Transverse colon (tissue), 4 donors: ENCODE results near the gene LPAR1. TPM values are rescaled to one million over a fixed set of nuclear protein-coding genes. Genes with fewer than 3 reads are reported as not detected.
A peak's percentile ranks its signal among the peaks of the same experiment; 100 is the strongest.

Experiments used
- DNase-seq: peaks from one replicate; pipeline ENCODE4 v3.0.0-alpha.2; 2019
- H3K27ac ChIP-seq, 4 donors: fragments of 200-600 bp; sonication (generic); 2 replicates each; pipeline ENCODE4 v1.5.1; 2016 to 2018; ENCODE audit warnings: inconsistent platforms in 4 of 4
- H3K27me3 ChIP-seq: fragments of 200-600 bp; sonication (generic); 2 replicates; pipeline ENCODE4 v1.5.1; 2017; ENCODE audit warnings: inconsistent platforms
- H3K36me3 ChIP-seq, 4 donors: fragments of 200-600 bp; sonication (generic); 2 replicates each; pipeline ENCODE4 v1.5.1; 2017 to 2019; ENCODE audit warnings: inconsistent platforms in 4 of 4
- H3K4me1 ChIP-seq, 4 donors: fragments of 200-600 bp; sonication (generic); 2 replicates each; pipeline ENCODE4 v1.5.1; 2017 to 2020; ENCODE audit warnings: inconsistent platforms in 4 of 4
- H3K4me3 ChIP-seq, 4 donors: fragments of 200-600 bp; sonication (generic); 1 replicate in 1 of 4; 2 replicates in 3 of 4; pipeline versions ENCODE4 v1.5.1 to v1.6.1; 2017 to 2019; ENCODE audit warnings: inconsistent platforms in 4 of 4
- H3K9me3 ChIP-seq, 2 donors: fragments of 200-600 bp; sonication (generic); 2 replicates each; pipeline ENCODE4 v1.5.1; 2017 to 2019; ENCODE audit warnings: inconsistent platforms in 2 of 2
- CTCF ChIP-seq, 5 experiments: fragments of 200-600 bp in 3 of 5; fragments of 450-650 bp in 2 of 5; sonication (generic) in 3 of 5; IDR thresholded peaks; 1 replicate in 2 of 5; 2 replicates in 3 of 5; pipeline ENCODE4 v1.5.1; 2016 to 2017; ENCODE audit warnings: antibody characterized with exemption in 5 of 5, inconsistent platforms in 3 of 5, mild to moderate bottlenecking in 2 of 5, moderate library complexity in 1 of 5
- EP300 ChIP-seq: sonication (generic); formaldehyde crosslinking; IDR thresholded peaks from one replicate; pipeline ENCODE4 v1.6.1; 2017; ENCODE audit warnings: antibody characterized with exemption, low read depth
- POLR2A ChIP-seq: fragments of 450-650 bp; IDR thresholded peaks from one replicate; pipeline ENCODE4 v1.6.1; 2016; ENCODE audit warnings: antibody characterized with exemption, mild to moderate bottlenecking, moderate library complexity
- POLR2AphosphoS5 ChIP-seq, 3 donors: sonication (generic); formaldehyde crosslinking; IDR thresholded peaks; one replicate each; pipeline ENCODE4 v1.6.1; 2016; ENCODE audit warnings: antibody characterized with exemption in 3 of 3
- WGBS, 2 donors: methylation state at CpG; one replicate each; pipeline ENCODE4 v1.1.5; 2018; ENCODE audit warnings: low coverage in 1 of 2; 5-methylcytosine and 5-hydroxymethylcytosine counted together
- in situ Hi-C, 4 donors: fragments of 200-750 bp; cut with MboI; loops; one replicate each; pipeline versions ENCODE4 v1.15.0 to v1.15.1; 2017; ENCODE audit warnings: low sequenced_read_pairs in 3 of 4, low pct_ligation_motif_present in 1 of 4, low pct_unique_long_range_greater_than_20kb in 1 of 4
- intact Hi-C: fragments of 100-400 bp; cut with DNase I; formaldehyde crosslinking; loops from one replicate; pipeline ENCODE4 v1.15.1; 2023; ENCODE audit warnings: low total_unique reads
- total RNA-seq, 4 donors: library from RNA; depleted of rRNA; stranded (reverse); fragments of >200 nt; gene quantifications; one replicate each; pipeline ENCODE4 v1.1.0, GENCODE V29; 2016

Gene LPAR1
- total RNA-seq, 4 donors from 2014 or later, result 27.1 to 34.4 (median 28.7) TPM

DNA sequence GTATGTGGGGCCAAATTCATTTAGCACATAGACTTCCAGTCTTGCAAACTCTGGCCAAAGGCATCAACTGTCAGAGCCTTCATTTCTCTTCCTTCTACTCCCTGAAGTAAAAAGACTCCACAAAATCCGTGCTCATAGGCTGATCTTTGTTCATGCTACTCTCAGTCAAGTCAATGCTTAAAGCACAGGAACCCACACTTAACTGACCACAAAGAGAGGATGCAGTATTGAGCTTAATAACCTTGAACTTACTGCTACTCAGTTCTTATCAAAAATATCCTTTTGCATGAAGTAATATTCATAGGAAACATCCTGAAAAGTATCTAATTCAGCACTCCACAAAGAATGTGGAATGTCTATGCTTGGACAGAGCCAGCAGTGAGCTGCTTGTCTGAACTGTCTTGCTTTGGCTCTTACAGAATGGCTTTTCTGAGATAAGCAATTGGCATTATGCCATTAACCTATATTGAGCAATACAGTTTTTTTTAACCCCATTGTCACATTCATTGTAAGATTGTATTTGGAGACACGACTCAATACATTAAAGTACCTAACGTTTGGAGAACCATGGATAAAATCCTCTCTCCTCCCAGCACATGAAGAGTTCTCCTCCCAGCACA lies 21.7 kb downstream of the LPAR1 start:
- Histone ChIP-seq H3K27ac (peak overlapping the region in 2 of 4 donors; percentile 39 to 43), H3K9me3 (no peaks in the 10 kb centered on the region), H3K36me3 (no peaks in the 10 kb centered on the region), H3K27me3 (no peaks in the 10 kb centered on the region), H3K4me1 (peaks cover 5 to 58% (median 32%) of the 10 kb centered on the region in 4 donors), H3K4me3 (no peak overlapping the region)
- in situ Hi-C loops (no loop called here), intact Hi-C loops (no loop called here)
- WGBS, 2 donors, result 13 to 28% methylated on average over 2 to 3 of the region's 3 CpGs
- DNase-seq, result no peak
- TF ChIP-seq POLR2A, result no peak
- TF ChIP-seq POLR2AphosphoS5 (IDR thresholded peaks at IDR 0.05), result peak in 1 of 3 donors; percentile 51

DNA sequence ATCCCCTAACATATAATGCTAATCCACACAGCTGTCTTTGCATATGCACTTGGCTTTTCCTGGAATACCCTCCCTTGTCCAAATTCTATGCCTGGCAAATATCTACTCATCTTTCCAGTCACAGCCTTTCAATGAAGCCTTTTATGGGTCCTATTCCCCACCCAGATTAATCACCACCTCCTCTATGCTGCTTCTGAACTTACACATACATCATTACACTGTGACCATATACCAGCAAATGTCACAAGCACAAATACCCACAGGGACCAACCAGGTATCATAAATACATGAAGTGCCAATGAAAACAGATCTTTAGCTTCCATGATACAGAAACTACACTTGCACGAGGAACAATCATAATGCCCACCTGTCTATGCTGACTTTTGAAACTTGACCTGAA lies 22.3 kb downstream of the LPAR1 start:
- intact Hi-C loops, result no loop called here
- Histone ChIP-seq H3K9me3 (no peaks in the 10 kb centered on the region), H3K27me3 (no peaks in the 10 kb centered on the region), H3K4me3 (no peak overlapping the region), H3K4me1 (peaks cover 5 to 58% (median 32%) of the 10 kb centered on the region in 4 donors), H3K27ac (peak overlapping the region in 1 of 4 donors; percentile 39), H3K36me3 (no peaks in the 10 kb centered on the region)
- 29 to 38% methylated on average over 1 of the region's 1 CpG for WGBS, 2 donors
- TF ChIP-seq EP300, result no peak
- no peak for TF ChIP-seq POLR2AphosphoS5 (IDR thresholded peaks at IDR 0.05)
- no peak for TF ChIP-seq CTCF (IDR thresholded peaks at IDR 0.05)
- no peak for TF ChIP-seq POLR2A
- in situ Hi-C loops, result no loop called here
- no peak for DNase-seq

GRCh38 chr9:111013707-111014106 lies 24.6 kb downstream of the LPAR1 start:
- H3K4me3 ChIP-seq, result no peak overlapping the region
- in situ Hi-C loops (no loop called here), intact Hi-C loops (no loop called here)
- H3K27ac ChIP-seq, result peak overlapping the region in 2 of 4 donors; percentile 12 to 24
- no peaks in the 10 kb centered on the region for H3K27me3 ChIP-seq
- no peak for TF ChIP-seq EP300
- no peak for TF ChIP-seq CTCF (IDR thresholded peaks at IDR 0.05)
- no peak for TF ChIP-seq POLR2A
- no peak for DNase-seq
- WGBS, 2 donors, result 30 to 63% methylated on average over 1 of the region's 1 CpG
- H3K9me3 ChIP-seq, result no peaks in the 10 kb centered on the region
- peaks cover 5 to 58% (median 33%) of the 10 kb centered on the region in 4 donors for H3K4me1 ChIP-seq
- no peaks in the 10 kb centered on the region for H3K36me3 ChIP-seq

- in situ Hi-C loops, result no loop called here
- WGBS, 2 donors, result 25 to 33% methylated on average over 1 of the region's 1 CpG
- DNase-seq, result no peak
- no peaks in the 10 kb centered on the region for H3K36me3 ChIP-seq
- TF ChIP-seq EP300, result no peak
- TF ChIP-seq POLR2AphosphoS5 (IDR thresholded peaks at IDR 0.05), result no peak
- TF ChIP-seq POLR2A, result no peak
- TF ChIP-seq CTCF (IDR thresholded peaks at IDR 0.05), result no peak
- H3K4me3 ChIP-seq, result no peak overlapping the region
- no peak overlapping the region for H3K27ac ChIP-seq
- peaks cover 6 to 60% (median 35%) of the 10 kb centered on the region in 4 donors for H3K4me1 ChIP-seq
- H3K27me3 ChIP-seq, result no peaks in the 10 kb centered on the region
- intact Hi-C loops, result no loop called here
- H3K9me3 ChIP-seq, result no peaks in the 10 kb centered on the region
Measured at GRCh38 chr9:111013250-111013649, 25.0 kb downstream of the LPAR1 start.
